Activated B cell treated with CpG ODN at 0.5 μM for 24 hours (primary cell): Measurements from ENCODE around the gene OSBPL3. TPM values are rescaled to one million over a fixed set of nuclear protein-coding genes. Genes with fewer than 3 reads are reported as not detected.

Source experiments
- ATAC-seq: fragments of 200-7000 bp; cut with Tn5 transposase; one replicate; pipeline ENCODE4 v1.10.0; 2021; ENCODE audit warnings: low read depth, mild to moderate bottlenecking, moderate library complexity
- CTCF ChIA-PET: fragments of 350-600 bp; sonication (Branson Sonifier 250); formaldehyde crosslinking; loops from one replicate; lab custom pipeline; 2021; ENCODE audit warnings: antibody characterized with exemption; lab: Charles Lee
- POLR2A ChIA-PET: fragments of 350-600 bp; sonication (Branson Sonifier 250); formaldehyde crosslinking; loops from one replicate; lab custom pipeline; 2021; ENCODE audit warnings: antibody characterized with exemption; lab: Charles Lee
- DNase-seq: peaks from one replicate; pipeline ENCODE4 v3.0.0; 2022
- H3K27ac Mint-ChIP-seq: one replicate; pipeline ENCODE4 v1.8.0; 2020; ENCODE audit warnings: mixed read lengths
- H3K27me3 Mint-ChIP-seq: one replicate; pipeline ENCODE4 v1.8.0; 2021; ENCODE audit warnings: mixed read lengths
- H3K36me3 Mint-ChIP-seq: one replicate; pipeline ENCODE4 v1.8.0; 2021; ENCODE audit warnings: low read depth, mixed read lengths
- H3K4me1 Mint-ChIP-seq: one replicate; pipeline ENCODE4 v1.8.0; 2021; ENCODE audit warnings: mixed read lengths
- H3K4me3 Mint-ChIP-seq: one replicate; pipeline ENCODE4 v1.8.0; 2020; ENCODE audit warnings: mild to moderate bottlenecking, mixed read lengths
- H3K9me3 Mint-ChIP-seq: one replicate; pipeline ENCODE4 v1.8.0; 2020; ENCODE audit warnings: mixed read lengths
- intact Hi-C: fragments of 100-400 bp; cut with micrococcal nuclease; formaldehyde crosslinking; loops from one replicate; pipeline ENCODE4 v1.15.1; 2024
- total RNA-seq: library from RNA; stranded (reverse); gene quantifications from 2 replicates; pipeline ENCODE4 v1.2.3, GENCODE V29; 2022
- TF ChIP-seq, protein P1 (sequence below): fragments of 200-600 bp; IDR thresholded peaks from one replicate; pipeline ENCODE4 v1.8.0; 2022; ENCODE audit warnings: antibody characterized with exemption, mild to moderate bottlenecking

Gene OSBPL3
- total RNA-seq, 1 donor from 2014 or later = 33.3 TPM

- ChIA-PET POLR2A (interaction anchor here (0.6 to 2.4 kb wide), 2 partner anchors 8 to 156 kb away, joined by 3 to 8 read pairs; no protein-coding TSS in a partner anchor), CTCF (interaction anchor here (1.5 to 2.6 kb wide), 2 partner anchors 154 to 244 kb away, joined by 4 to 10 read pairs; partner anchors contain the start of gene OSBPL3)
- TF ChIP-seq, protein P1, sequence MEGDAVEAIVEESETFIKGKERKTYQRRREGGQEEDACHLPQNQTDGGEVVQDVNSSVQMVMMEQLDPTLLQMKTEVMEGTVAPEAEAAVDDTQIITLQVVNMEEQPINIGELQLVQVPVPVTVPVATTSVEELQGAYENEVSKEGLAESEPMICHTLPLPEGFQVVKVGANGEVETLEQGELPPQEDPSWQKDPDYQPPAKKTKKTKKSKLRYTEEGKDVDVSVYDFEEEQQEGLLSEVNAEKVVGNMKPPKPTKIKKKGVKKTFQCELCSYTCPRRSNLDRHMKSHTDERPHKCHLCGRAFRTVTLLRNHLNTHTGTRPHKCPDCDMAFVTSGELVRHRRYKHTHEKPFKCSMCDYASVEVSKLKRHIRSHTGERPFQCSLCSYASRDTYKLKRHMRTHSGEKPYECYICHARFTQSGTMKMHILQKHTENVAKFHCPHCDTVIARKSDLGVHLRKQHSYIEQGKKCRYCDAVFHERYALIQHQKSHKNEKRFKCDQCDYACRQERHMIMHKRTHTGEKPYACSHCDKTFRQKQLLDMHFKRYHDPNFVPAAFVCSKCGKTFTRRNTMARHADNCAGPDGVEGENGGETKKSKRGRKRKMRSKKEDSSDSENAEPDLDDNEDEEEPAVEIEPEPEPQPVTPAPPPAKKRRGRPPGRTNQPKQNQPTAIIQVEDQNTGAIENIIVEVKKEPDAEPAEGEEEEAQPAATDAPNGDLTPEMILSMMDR = no peak
- no peak overlapping the region for H3K4me3 Mint-ChIP-seq
- no peaks in the 10 kb centered on the region for H3K27me3 Mint-ChIP-seq
- peaks cover 61% of the 10 kb centered on the region for H3K4me1 Mint-ChIP-seq
- no peak for ATAC-seq
- no peaks in the 10 kb centered on the region for H3K9me3 Mint-ChIP-seq
- intact Hi-C loops = loop anchor here (10.0 kb wide), 1 partner anchor 1451 kb away; no protein-coding TSS in a partner anchor
- no peak for DNase-seq
- H3K27ac Mint-ChIP-seq = peak overlapping the region; percentile 31
- H3K36me3 Mint-ChIP-seq = peaks cover 29% of the 10 kb centered on the region
Observed at GRCh38 chr7:24825931-24826661, 153.9 kb downstream of the OSBPL3 start.

- peaks cover 25% of the 10 kb centered on the region for H3K36me3 Mint-ChIP-seq
- H3K4me1 Mint-ChIP-seq = peaks cover 64% of the 10 kb centered on the region
- intact Hi-C loops = loop anchor here (10.0 kb wide), 1 partner anchor 1451 kb away; no protein-coding TSS in a partner anchor
- no peaks in the 10 kb centered on the region for H3K9me3 Mint-ChIP-seq
- no peak for DNase-seq
- ChIA-PET CTCF (interaction anchor here (1.5 to 2.6 kb wide), 2 partner anchors 155 to 245 kb away, joined by 4 to 10 read pairs; partner anchors contain the start of gene OSBPL3), POLR2A (interaction anchor here (0.5 to 2.4 kb wide), 2 partner anchors 9 to 354 kb away, joined by 6 to 8 read pairs; no protein-coding TSS in a partner anchor)
- TF ChIP-seq, protein P1 = no peak
- H3K4me3 Mint-ChIP-seq = no peak overlapping the region
- H3K27me3 Mint-ChIP-seq = no peaks in the 10 kb centered on the region
- H3K27ac Mint-ChIP-seq = no peak overlapping the region
- no peak for ATAC-seq
Observed at GRCh38 chr7:24825381-24825794, 154.6 kb downstream of the OSBPL3 start.

GRCh38 chr7:24824896-24825295 lies 155.1 kb downstream of the OSBPL3 start:
- H3K4me1 Mint-ChIP-seq = peaks cover 66% of the 10 kb centered on the region
- no peak for DNase-seq
- peak overlapping the region; percentile 42 for H3K27ac Mint-ChIP-seq
- TF ChIP-seq, protein P1 = no peak
- no peaks in the 10 kb centered on the region for H3K9me3 Mint-ChIP-seq
- no peak for ATAC-seq
- POLR2A ChIA-PET = interaction anchor here (2.4 kb wide), 1 partner anchor 9 kb away, joined by 8 read pairs; no protein-coding TSS in a partner anchor
- H3K4me3 Mint-ChIP-seq = no peak overlapping the region
- intact Hi-C loops = loop anchor here (5.0 to 10.0 kb wide), 2 partner anchors 357 to 1450 kb away; a partner anchor contains a TSS
- H3K27me3 Mint-ChIP-seq = no peaks in the 10 kb centered on the region
- CTCF ChIA-PET = interaction anchor here (1.5 to 2.6 kb wide), 2 partner anchors 155 to 245 kb away, joined by 4 to 10 read pairs; partner anchors contain the start of gene OSBPL3
- H3K36me3 Mint-ChIP-seq = peaks cover 23% of the 10 kb centered on the region

GRCh38 chr7:24824400-24824799 lies 155.6 kb downstream of the OSBPL3 start:
- Mint-ChIP-seq H3K4me1 (peaks cover 64% of the 10 kb centered on the region), H3K4me3 (no peak overlapping the region), H3K36me3 (peaks cover 20% of the 10 kb centered on the region)

More at GRCh38 chr7:24824400-24824799, 155.6 kb downstream of the OSBPL3 start:
- ChIA-PET CTCF (no interaction called here), POLR2A (interaction anchor here (2.4 kb wide), 1 partner anchor 10 kb away, joined by 8 read pairs; no protein-coding TSS in a partner anchor)
- DNase-seq = no peak
- intact Hi-C loops = loop anchor here (5.0 to 10.0 kb wide), 2 partner anchors 358 to 1450 kb away; a partner anchor contains a TSS
- ATAC-seq = no peak
- TF ChIP-seq, protein P1 = no peak
- Mint-ChIP-seq H3K9me3 (no peaks in the 10 kb centered on the region), H3K27me3 (no peaks in the 10 kb centered on the region), H3K27ac (peak overlapping the region; percentile 42)
